ENCODE results near the gene FBRSL1.

GRCh38 chr12:132478845-132479244 is 11.1 kb upstream of the FBRSL1 start:
- TF ChIP-seq MXI1 (IDR thresholded peaks at IDR 0.05; ENCODE audit: low read depth, low read length): no peak
- no peak for TF ChIP-seq CHD2 (IDR thresholded peaks at IDR 0.05; ENCODE audit: low read length, partially characterized antibody)
- no peak for TF ChIP-seq EP300 (IDR thresholded peaks at IDR 0.05; ENCODE audit: borderline replicate concordance in 1 of 2, low read depth in 1 of 2, low read length in 1 of 2)
- TF ChIP-seq POLR2AphosphoS5 (IDR thresholded peaks at IDR 0.05; ENCODE audit: low read depth, low read length): no peak
- TF ChIP-seq SMC3 (IDR thresholded peaks at IDR 0.05; ENCODE audit: low read depth, low read length): no peak

Data from SK-N-SH (cell line).